ENCODE measurements around the gene DLEC1.

DLEC1 gene

DNA sequence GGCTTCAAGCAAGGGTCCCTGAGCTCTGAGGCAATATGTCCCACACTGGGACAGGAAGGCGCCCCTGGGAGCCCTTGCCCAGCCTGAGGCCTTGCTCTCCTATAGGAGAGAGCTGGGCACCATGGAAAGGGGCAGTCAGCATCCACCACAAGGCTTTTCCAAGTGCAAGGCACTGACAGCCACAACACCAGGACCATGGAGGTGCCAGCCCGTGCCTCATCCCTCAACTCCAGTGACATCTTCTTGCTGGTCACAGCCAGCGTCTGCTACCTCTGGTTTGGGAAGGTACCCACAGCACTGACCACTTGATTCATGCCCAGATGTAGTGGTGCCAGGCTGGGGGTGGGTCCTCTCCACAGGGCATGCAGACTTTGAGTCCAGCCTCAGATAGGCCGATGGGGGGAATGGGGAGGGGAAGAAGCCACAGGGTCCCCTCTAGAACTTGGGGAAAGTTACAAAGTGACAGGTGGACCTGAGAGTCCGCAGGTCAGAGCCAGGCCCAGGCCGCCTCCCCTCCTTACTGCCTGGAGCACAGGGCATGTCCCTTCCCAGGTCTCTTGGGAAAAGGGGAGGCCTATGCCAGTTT, 36.6 kb upstream of the DLEC1 start:
- no peak for DNase-seq (ENCODE audit: low read depth)
- TF ChIP-seq, protein P1, sequence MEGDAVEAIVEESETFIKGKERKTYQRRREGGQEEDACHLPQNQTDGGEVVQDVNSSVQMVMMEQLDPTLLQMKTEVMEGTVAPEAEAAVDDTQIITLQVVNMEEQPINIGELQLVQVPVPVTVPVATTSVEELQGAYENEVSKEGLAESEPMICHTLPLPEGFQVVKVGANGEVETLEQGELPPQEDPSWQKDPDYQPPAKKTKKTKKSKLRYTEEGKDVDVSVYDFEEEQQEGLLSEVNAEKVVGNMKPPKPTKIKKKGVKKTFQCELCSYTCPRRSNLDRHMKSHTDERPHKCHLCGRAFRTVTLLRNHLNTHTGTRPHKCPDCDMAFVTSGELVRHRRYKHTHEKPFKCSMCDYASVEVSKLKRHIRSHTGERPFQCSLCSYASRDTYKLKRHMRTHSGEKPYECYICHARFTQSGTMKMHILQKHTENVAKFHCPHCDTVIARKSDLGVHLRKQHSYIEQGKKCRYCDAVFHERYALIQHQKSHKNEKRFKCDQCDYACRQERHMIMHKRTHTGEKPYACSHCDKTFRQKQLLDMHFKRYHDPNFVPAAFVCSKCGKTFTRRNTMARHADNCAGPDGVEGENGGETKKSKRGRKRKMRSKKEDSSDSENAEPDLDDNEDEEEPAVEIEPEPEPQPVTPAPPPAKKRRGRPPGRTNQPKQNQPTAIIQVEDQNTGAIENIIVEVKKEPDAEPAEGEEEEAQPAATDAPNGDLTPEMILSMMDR (conservative IDR thresholded peaks at IDR 0.05; ENCODE audit: low read length): no peak
- no peak overlapping the region for H3K4me3 ChIP-seq (ENCODE audit: low read length)

GRCh38 chr3:38002940-38003339, 36.1 kb upstream of the DLEC1 start:
- TF ChIP-seq, protein P1 (conservative IDR thresholded peaks at IDR 0.05; ENCODE audit: low read length): no peak
- no peak overlapping the region for H3K4me3 ChIP-seq (ENCODE audit: low read length)
- no peak for DNase-seq (ENCODE audit: low read depth)

- DNase-seq (ENCODE audit: low read depth): peak; percentile 36
- no peak overlapping the region for H3K4me3 ChIP-seq (ENCODE audit: low read length)
- TF ChIP-seq, protein P1 (conservative IDR thresholded peaks at IDR 0.05; ENCODE audit: low read length): peak; percentile 69
These were observed 35.6 kb upstream of the DLEC1 start for GRCh38 chr3:38003371-38003816.

DNA sequence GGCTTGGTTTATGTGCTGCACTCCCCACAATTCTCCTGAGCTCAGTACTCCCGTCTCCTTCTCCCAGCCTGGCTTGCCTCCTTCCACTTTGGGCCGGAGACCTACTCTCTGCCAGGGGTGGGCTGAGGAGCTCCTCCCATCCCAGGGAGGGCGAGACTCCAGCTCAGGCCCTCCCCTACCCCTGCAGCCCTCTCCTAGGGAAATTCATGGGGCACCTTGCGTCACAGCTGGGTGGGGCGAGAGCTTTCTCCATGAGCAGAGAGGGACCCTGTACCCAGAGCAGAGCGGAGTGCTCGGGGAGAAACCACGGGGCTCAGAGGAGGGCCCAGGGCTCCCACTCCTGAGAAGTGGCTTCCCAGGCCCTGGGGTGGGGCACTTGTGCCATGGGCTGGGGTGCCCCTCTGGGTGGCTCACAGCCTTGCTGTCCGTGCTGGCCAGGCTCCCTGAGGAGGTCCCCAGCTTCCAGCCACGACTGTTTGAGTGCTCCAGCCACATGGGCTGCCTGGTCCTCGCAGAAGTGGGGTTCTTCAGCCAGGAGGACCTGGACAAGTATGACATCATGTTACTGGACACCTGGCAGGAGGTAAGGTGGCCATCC, 35.1 kb upstream of the DLEC1 start:
- no peak overlapping the region for H3K4me3 ChIP-seq (ENCODE audit: low read length)
- TF ChIP-seq, protein P1 (conservative IDR thresholded peaks at IDR 0.05; ENCODE audit: low read length): no peak
- DNase-seq (ENCODE audit: low read depth): no peak

GRCh38 chr3:38004415-38005075, 34.5 kb upstream of the DLEC1 start:
- no peak overlapping the region for H3K4me3 ChIP-seq (ENCODE audit: low read length)
- DNase-seq (ENCODE audit: low read depth): peak; percentile 62
- TF ChIP-seq, protein P1 (conservative IDR thresholded peaks at IDR 0.05; ENCODE audit: low read length): peak; percentile 80

DNA sequence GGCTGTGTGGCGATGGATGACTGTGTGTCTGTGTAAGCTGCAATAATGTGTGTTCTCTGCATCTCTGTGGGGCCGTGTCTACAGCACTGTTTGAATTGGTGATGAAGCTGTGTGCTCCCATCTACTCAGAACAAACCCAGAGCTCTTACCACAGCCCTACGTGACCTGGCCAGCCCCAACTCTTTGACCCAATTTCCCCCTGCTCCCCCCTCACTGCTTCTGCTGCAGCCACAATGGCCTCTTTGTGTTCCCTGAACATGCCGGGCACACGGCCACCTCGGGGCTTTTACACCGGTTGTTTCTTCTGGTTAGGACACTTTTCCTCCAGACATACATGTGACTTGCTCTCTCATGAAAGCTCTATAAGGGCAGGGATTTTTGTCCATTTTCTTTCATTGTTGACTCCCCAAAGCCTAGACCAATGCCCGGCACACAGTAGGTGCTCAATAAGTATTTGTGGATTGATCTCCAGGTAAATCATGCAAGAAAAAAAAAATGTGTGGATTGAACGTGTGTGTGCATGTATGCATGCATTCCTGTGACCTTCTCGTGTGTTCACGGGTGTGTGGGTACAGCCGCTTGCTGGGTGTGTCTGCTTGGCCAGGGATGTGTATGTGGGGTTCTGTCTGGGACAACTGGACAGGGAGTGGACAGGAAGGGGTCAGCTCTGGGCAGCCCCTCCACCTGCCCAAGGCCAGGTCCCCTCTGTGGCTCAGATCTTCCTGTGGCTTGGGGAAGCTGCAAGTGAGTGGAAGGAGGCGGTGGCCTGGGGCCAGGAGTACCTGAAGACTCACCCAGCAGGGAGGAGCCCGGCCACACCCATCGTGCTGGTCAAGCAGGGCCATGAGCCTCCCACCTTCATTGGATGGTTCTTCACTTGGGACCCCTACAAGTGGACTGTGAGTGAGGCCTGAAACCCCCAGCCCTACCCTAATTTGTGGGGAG, 33.7 kb upstream of the DLEC1 start:
- TF ChIP-seq, protein P1 (conservative IDR thresholded peaks at IDR 0.05; ENCODE audit: low read length): no peak
- H3K4me3 ChIP-seq (ENCODE audit: low read length): no peak overlapping the region
- peak; percentile 22 for DNase-seq (ENCODE audit: low read depth)

Data from AG10803 (cell line).